NCI-H526 treated with DMSO at 0.1 percent for 48 hours (cell line): ENCODE measurements around the gene BDKRB2.

Experiments
- DNase-seq: peaks from one replicate; lab custom pipeline; 2025; lab: John Stamatoyannopoulos, UW

BDKRB2 gene

DNA sequence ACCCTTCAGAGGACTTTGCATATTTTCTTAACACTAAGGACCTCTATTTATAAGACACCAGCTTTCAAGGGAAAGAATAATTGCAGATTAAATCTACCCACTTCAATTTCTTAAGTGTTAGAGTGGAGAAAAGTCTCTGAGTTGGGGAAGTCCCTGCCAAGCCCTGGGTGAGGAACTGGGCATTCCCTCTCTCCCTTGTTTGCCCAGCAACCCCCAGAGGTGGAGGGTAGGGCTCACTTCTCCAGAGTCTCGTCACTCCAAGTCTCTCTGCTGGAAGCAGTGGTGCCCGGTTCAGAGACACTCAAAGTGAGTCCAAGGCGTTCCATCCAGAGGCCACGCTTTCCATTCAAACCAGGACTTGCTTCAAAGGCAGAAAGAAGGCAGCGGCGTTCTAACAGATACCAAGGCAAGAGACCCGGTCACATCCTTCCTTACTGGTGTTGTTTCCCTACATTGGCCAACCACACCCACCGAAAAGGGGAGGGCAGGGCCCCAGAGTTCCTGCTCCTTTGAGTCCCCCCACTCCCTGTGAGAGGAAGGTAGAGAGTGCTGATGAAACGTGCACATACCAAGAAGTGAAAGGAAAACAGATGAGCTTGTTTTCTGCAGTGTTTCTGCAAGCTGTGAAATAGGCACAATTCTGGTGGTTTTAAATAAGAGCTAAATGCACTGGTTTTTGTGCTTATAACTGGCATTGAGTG lies 6.1 kb upstream of the BDKRB2 start:
- no peak for DNase-seq

DNA sequence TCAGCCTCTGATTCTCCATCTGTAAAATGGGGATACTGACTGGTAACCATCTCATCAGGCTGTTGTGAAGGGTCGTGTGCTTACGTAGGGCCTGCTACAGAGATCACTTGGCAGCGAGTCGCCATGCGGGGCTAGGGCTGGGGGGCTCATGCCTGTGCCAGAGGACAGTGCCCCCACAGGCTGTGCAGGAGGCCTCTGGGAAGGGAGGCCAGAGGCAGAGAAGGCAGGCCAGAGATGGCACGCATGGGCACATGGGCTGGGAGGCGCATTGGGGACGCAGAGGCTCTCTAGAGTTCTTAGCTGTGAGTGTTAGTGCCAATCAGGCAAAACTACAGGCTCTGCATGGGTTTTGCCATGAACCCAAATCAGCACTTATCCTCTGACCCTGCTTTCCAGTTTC lies 3.5 kb upstream of the BDKRB2 start:
- DNase-seq: no peak

- DNase-seq: no peak
These were observed 2.7 kb upstream of the BDKRB2 start for GRCh38 chr14:96201965-96202364.

GRCh38 chr14:96202441-96203094 lies 2.1 kb upstream of the BDKRB2 start:
- DNase-seq: no peak

- DNase-seq: no peak
These were observed 1.5 kb upstream of the BDKRB2 start for GRCh38 chr14:96203116-96203515.

- no peak for DNase-seq
These were observed 1.0 kb upstream of the BDKRB2 start for GRCh38 chr14:96203635-96204034.

GRCh38 chr14:96205059-96205977 lies 679 bp downstream of the BDKRB2 start:
- peak; percentile 4 for DNase-seq

DNA sequence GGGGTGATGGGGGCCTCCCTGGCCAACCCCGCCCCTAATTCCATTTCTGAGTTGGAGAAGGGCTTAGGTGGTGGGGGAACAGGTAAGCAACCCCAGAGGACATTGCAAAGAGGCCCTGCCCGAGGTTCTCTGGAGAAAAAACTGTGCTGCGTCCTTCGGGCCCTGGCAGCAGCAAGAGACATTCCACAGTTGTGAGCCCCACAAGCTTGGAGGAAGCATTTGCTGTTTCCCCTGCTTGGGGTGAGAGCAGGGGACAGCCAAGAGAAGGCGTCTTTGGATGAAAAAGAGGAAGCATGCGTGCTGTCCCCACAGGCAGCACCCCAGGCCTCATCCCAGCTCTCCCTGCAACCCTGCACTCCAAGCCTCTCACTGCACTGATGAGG lies 1.3 kb downstream of the BDKRB2 start:
- no peak for DNase-seq

DNA sequence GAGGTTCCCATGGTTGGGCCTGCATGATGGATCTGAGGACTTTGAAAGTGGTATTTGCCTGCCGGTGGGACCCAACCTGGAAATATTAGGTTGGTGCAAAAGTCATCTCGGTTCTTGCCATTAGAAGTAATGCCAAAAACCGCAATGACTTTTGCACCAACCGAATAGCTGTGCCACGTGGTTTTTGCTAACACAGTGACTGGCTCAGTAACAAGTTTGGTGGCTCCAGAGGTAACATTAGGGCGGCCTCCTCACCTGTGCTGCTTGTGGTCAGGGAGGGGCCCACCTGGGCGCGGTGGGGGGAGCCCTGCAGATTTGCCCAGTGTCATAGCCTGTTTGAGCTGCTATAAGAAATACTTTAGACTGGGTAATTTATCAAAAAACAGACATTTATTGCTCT lies 1.8 kb downstream of the BDKRB2 start:
- DNase-seq: no peak

- DNase-seq: no peak
These were observed 3.0 kb downstream of the BDKRB2 start for GRCh38 chr14:96207686-96208085.

DNA sequence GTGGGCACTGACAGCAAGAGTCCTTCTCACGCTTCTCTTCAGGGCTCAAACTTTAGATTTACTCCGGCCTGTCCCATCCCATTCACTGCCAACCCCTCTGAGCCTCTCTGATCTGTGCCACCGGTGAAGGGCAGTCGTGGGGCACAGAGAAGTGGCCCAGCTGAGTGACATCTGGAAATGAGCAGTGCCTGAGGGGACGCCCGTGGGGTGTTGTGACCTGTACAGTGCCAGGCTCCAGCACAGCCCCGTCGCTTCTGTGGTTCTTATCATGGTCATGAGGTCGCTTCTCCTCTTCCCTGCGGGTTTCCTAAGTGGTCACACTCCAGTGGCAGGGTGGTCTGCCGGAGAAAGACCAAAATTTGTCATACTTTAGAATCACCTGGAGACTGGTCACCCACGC lies 4.1 kb downstream of the BDKRB2 start:
- no peak for DNase-seq

- no peak for DNase-seq
These were observed 7.5 kb downstream of the BDKRB2 start for GRCh38 chr14:96212140-96212539.

GRCh38 chr14:96212896-96213295 lies 8.3 kb downstream of the BDKRB2 start:
- no peak for DNase-seq

DNA sequence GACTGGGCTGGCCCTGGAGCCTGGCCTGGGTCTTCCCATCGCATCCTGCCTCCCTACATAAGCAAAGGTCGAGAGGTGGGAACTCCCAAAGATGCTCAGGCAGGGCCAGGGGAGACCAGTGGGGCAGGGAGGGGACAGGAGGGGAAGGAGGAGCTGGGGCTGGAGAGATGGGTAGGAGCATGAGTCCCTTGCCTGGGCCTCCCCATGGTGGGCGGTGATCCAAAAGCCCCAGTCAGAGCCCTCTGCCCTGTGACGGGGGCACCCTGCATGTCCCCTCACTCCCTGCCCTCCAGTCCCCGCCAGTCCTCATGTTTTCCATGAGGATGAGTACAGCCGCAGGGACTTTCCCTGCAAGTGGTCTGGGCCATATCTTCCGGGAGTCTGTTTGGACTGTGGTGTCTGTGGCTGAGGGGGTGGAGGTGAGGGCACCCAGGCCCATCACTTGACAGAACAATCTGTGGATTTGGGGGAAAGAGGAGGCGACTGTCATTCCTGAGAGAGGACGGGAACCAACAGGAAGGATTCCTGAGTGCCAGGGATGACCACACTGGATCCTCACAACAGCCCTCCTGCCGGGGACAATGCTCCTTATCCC lies 9.3 kb downstream of the BDKRB2 start:
- no peak for DNase-seq

DNA sequence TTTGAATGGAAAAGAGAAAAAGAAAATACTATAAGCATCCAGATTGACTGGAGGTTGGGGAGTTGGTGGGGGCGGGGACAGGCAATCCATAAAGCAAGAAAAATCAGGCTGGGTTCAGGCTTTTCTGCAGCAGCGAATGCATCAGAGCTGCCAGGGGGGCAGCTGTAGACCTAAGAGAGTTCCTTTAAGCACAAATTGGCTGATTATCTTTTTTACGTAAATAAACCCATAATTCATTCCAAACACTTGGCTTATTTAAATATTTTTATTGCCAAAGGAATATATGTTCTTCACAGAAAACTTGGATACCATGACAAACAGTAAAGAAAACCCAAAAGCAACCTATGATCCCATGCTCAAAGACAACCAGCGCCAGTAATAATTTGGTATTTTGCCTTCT lies 10.2 kb downstream of the BDKRB2 start:
- DNase-seq: no peak

DNA sequence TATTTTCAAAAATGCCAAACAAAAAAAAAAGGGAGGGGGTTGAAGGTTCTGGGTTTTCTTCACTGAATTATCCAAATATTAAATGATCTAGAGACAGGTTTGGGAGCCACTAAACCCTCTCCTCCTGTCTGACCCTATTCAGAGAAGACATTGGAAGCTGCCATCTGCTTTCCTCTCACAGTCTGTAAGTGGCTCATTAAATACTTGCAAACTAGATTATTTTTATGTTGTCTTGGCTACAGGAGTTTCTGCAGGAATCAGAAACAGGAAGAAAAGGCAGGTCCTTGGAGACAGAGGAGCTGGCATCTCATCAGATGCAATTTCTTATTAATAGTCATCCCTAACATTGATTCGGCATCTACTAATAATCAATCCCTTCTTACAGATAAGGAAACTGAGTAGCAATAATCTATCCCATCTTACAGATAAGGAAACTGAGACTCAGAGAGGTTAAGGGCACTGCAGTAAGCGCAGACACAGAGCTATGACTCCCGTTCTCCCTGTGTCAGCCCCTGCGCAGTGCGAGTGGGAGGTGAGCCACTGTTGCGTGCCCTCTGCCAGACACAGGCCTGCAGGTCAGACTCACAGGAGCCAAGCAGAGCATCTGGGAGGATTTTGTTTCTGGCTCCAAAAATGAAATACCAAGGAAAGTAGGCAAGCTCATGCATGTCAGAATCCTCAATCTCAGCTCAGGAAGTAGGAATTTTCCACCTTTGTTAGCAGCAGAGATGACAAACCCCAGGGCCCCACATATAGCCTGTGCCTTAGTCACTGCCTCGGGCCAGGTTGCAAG lies 11.0 kb downstream of the BDKRB2 start:
- no peak for DNase-seq

GRCh38 chr14:96216627-96217026 lies 12.0 kb downstream of the BDKRB2 start:
- DNase-seq: no peak

DNA sequence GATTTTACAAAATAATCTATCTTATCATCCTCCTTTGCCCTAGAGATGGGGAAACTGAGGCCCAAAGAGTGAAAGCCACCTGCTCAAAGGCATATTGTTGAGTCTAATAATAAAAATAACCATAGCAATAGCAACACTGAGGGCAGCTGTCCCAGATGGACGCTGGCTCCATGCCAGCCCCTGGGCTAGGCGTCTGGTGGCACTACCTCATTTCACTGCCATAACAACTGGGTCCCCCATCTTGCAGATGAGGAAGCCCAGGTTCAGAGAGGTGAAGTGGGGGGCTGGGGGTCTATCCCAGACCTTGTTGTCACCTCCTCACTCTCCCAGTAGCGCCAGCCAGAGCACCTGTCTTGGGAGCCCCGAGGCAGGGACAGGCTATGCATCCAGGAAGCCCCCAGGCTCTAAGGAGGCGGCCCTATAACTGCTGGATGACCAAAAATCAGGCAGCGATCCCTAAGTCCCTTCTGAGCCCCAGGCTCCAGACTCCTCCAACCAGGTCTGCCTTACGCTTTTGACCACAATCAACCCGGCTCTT lies 12.8 kb downstream of the BDKRB2 start:
- no peak for DNase-seq

- no peak for DNase-seq
These were observed 16.5 kb downstream of the BDKRB2 start for GRCh38 chr14:96221109-96221650.

DNA sequence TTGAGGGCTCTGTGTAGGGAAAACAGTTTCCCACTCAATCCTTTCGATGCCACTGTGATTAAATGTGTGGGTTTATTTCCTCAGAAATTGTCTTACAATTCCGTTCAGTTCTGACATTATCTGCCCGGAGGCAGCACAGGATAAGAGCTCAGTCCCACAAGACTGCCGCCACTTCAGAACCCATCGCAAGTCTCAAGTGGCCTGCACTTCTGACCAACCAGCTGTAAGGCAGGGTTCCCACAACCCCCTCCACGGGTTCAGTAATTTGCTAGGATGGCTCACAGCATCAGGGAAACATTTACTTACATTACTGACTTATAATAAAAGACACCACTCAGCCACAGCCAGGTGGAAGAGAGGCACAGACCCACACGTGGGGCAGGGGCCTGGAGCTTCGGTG lies 17.2 kb downstream of the BDKRB2 start:
- DNase-seq: no peak

GRCh38 chr14:96224480-96225096 lies 19.9 kb downstream of the BDKRB2 start:
- no peak for DNase-seq
